DMS114 treated with DMSO at 0.1 percent for 48 hours (cell line): ENCODE measurements around the gene MTURN.

Experiments
- DNase-seq: peaks from one replicate; lab custom pipeline; 2025; ENCODE audit not compliant: unreplicated experiment; lab: John Stamatoyannopoulos, UW

The MTURN gene

GRCh38 chr7:30135301-30136116 lies 723 bp downstream of the MTURN start:
- peak; percentile 15 for DNase-seq

- no peak for DNase-seq
Observed at GRCh38 chr7:30136117-30136731, 1.4 kb downstream of the MTURN start.

- DNase-seq: no peak
Observed at GRCh38 chr7:30136743-30137485, 2.1 kb downstream of the MTURN start.

GRCh38 chr7:30139836-30140384 lies 5.1 kb downstream of the MTURN start:
- no peak for DNase-seq

- no peak for DNase-seq
Observed at GRCh38 chr7:30140456-30140855, 5.7 kb downstream of the MTURN start.

GRCh38 chr7:30142710-30143109 lies 7.9 kb downstream of the MTURN start:
- DNase-seq: no peak

GRCh38 chr7:30143748-30144251 lies 9.0 kb downstream of the MTURN start:
- DNase-seq: no peak

- no peak for DNase-seq
Observed at GRCh38 chr7:30144657-30145306, 10.0 kb downstream of the MTURN start.

- DNase-seq: no peak
Observed at GRCh38 chr7:30145426-30145970, 10.7 kb downstream of the MTURN start.

- DNase-seq: no peak
Observed at GRCh38 chr7:30146127-30146612, 11.4 kb downstream of the MTURN start.

GRCh38 chr7:30147223-30147622 lies 12.4 kb downstream of the MTURN start:
- DNase-seq: no peak

- DNase-seq: no peak
Observed at GRCh38 chr7:30147785-30148184, 13.0 kb downstream of the MTURN start.

GRCh38 chr7:30148426-30148825 lies 13.6 kb downstream of the MTURN start:
- DNase-seq: no peak

- no peak for DNase-seq
Observed at GRCh38 chr7:30148951-30149459, 14.2 kb downstream of the MTURN start.

- no peak for DNase-seq
Observed at GRCh38 chr7:30149640-30150272, 15.0 kb downstream of the MTURN start.

GRCh38 chr7:30150711-30151110 lies 15.9 kb downstream of the MTURN start:
- DNase-seq: no peak

GRCh38 chr7:30154111-30154587 lies 19.4 kb downstream of the MTURN start:
- DNase-seq: no peak

- DNase-seq: no peak
Observed at GRCh38 chr7:30155481-30155880, 20.7 kb downstream of the MTURN start.

GRCh38 chr7:30157204-30157603 lies 22.4 kb downstream of the MTURN start:
- DNase-seq: no peak

- DNase-seq: no peak
Observed at GRCh38 chr7:30159163-30159562, 24.4 kb downstream of the MTURN start.
